HepG2 (cell line): ENCODE measurements around the gene STK11. TPM values are rescaled to one million over a fixed set of nuclear protein-coding genes. Genes with fewer than 3 reads are reported as not detected.

ENCODE experiments used
- DR1 ChIP-seq: sonication (generic); formaldehyde crosslinking; IDR thresholded peaks from 2 replicates; pipeline ENCODE4 v1.8.0; 2021; ENCODE audit warnings: mild to moderate bottlenecking, missing genetic modification reagents, inconsistent platforms
- ERF ChIP-seq: IDR thresholded peaks from 2 replicates; pipeline ENCODE4 v1.6.1; 2018; ENCODE audit warnings: missing biosample characterization, missing genetic modification reagents
- GFI1 ChIP-seq: sonication (generic); formaldehyde crosslinking; IDR thresholded peaks from 2 replicates; pipeline ENCODE4 v1.5.0; 2020; ENCODE audit warnings: missing genetic modification reagents, mild to moderate bottlenecking, borderline replicate concordance
- JUND ChIP-seq: sonication (generic); formaldehyde crosslinking; IDR thresholded peaks from 2 replicates; pipeline ENCODE4 v1.8.0; 2022; ENCODE audit warnings: mild to moderate bottlenecking, missing genetic modification reagents
- MXI1 ChIP-seq: IDR thresholded peaks from 3 replicates; pipeline ENCODE4 v1.6.1; 2012; ENCODE audit warnings: low read depth, low read length, inconsistent platforms, borderline replicate concordance
- NONO ChIP-seq, 2 experiments: fragments of 450-650 bp in 1 of 2; sonication (generic) in 1 of 2; formaldehyde crosslinking in 1 of 2; IDR thresholded peaks in 1 of 2; conservative IDR thresholded peaks in 1 of 2; 2 replicates each; pipeline versions ENCODE4 v1.6.1 to v1.8.0; 2017 to 2022; ENCODE audit warnings: mild to moderate bottlenecking in 1 of 2, missing genetic modification reagents in 1 of 2, moderate library complexity in 1 of 2
- POLR2AphosphoS5 ChIP-seq: IDR thresholded peaks from 2 replicates; pipeline ENCODE4 v1.6.1; 2012; ENCODE audit warnings: low read depth, low read length
- PRMT3 ChIP-seq: sonication (generic); formaldehyde crosslinking; IDR thresholded peaks from 2 replicates; pipeline ENCODE4 v1.8.1; 2022; ENCODE audit warnings: low read depth, mild to moderate bottlenecking, moderate library complexity, missing genetic modification reagents, borderline replicate concordance
- RFXAP ChIP-seq: sonication (generic); formaldehyde crosslinking; IDR thresholded peaks from 2 replicates; pipeline ENCODE4 v1.4.0; 2020; ENCODE audit warnings: missing genetic modification reagents, borderline replicate concordance
- RXRB ChIP-seq: IDR thresholded peaks from 2 replicates; pipeline ENCODE4 v1.6.1; 2016; ENCODE audit warnings: borderline replicate concordance, missing genetic modification reagents, missing compliant biosample characterization
- SIX1 ChIP-seq: sonication (generic); formaldehyde crosslinking; IDR thresholded peaks from 2 replicates; pipeline ENCODE4 v1.4.0; 2020; ENCODE audit warnings: missing genetic modification reagents, borderline replicate concordance
- ZNF121 ChIP-seq: sonication (generic); formaldehyde crosslinking; IDR thresholded peaks from 2 replicates; pipeline ENCODE4 v1.5.0; 2020; ENCODE audit warnings: mild to moderate bottlenecking, missing genetic modification reagents
- ZNF430 ChIP-seq: sonication (generic); formaldehyde crosslinking; IDR thresholded peaks from 2 replicates; pipeline ENCODE4 v1.9.0; 2021; ENCODE audit warnings: mild to moderate bottlenecking, missing genetic modification reagents
- ZNF616 ChIP-seq: sonication (generic); formaldehyde crosslinking; IDR thresholded peaks from 2 replicates; pipeline ENCODE4 v1.5.0; 2020; ENCODE audit warnings: low read depth, mild to moderate bottlenecking, missing genetic modification reagents
- ZNF7 ChIP-seq: IDR thresholded peaks from 2 replicates; pipeline ENCODE4 v1.6.1; 2016; ENCODE audit warnings: missing biosample characterization, missing genetic modification reagents
- ZSCAN20 ChIP-seq: sonication (generic); formaldehyde crosslinking; IDR thresholded peaks from 2 replicates; pipeline ENCODE4 v1.4.0; 2020; ENCODE audit warnings: missing genetic modification reagents, mild to moderate bottlenecking, borderline replicate concordance
- polyA plus RNA-seq, 8 experiments: library from polyadenylated mRNA; depleted of rRNA in 3 of 8; stranded (reverse) in 7 of 8; unstranded in 1 of 8; fragments of >200 nt; fragmentation: Illumina TruSeq in 4 of 8; extraction: Trizol in 4 of 8; gene quantifications; 2 replicates each; pipeline versions ENCODE4 v1.2.1 to v1.2.3, GENCODE V29; 2011 to 2016; ENCODE audit warnings: low read depth in 4 of 8, missing spikeins in 1 of 8, mixed read lengths in 1 of 8; ENCODE audit not compliant: insufficient read depth in 1 of 8
- total RNA-seq, 5 experiments: library from RNA; depleted of rRNA; stranded (reverse); fragments of >200 nt; fragmentation: Illumina TruSeq; extraction: Trizol; gene quantifications; 2 replicates each; pipeline ENCODE4 v1.2.3, GENCODE V29; 2016; ENCODE audit warnings: low read depth in 1 of 5
- TF ChIP-seq, protein P1 (sequence below): fragments of 450-650 bp; IDR thresholded peaks from 2 replicates; pipeline ENCODE4 v1.6.1; 2016
- TF ChIP-seq, protein P2 (sequence below): sonication (generic); formaldehyde crosslinking; IDR thresholded peaks from 2 replicates; pipeline ENCODE4 v1.5.0; 2020; ENCODE audit warnings: missing genetic modification reagents
- TF ChIP-seq, protein P3 (sequence below): sonication (generic); formaldehyde crosslinking; IDR thresholded peaks from 2 replicates; pipeline ENCODE4 v1.4.0; 2020; ENCODE audit warnings: missing genetic modification reagents, mild to moderate bottlenecking, borderline replicate concordance
- TF ChIP-seq, protein P4 (sequence below): IDR thresholded peaks from 2 replicates; pipeline ENCODE4 v1.6.1; 2016; ENCODE audit warnings: low read depth, control low read depth
- TF ChIP-seq, protein P5 (sequence below): IDR thresholded peaks from 2 replicates; pipeline ENCODE4 v1.6.1; 2012; ENCODE audit warnings: low read depth, low read length, improper control_type of control experiment
- TF ChIP-seq, protein P6 (sequence below): IDR thresholded peaks from 2 replicates; pipeline ENCODE4 v1.6.1; 2012; ENCODE audit warnings: inconsistent platforms

The STK11 gene
- total and polyA plus RNA-seq, 2 of the 13 experiments (the other 11 are each of a cell fraction or from before 2014, with no cell fraction given) = 27.5 to 43.6 TPM

DNA sequence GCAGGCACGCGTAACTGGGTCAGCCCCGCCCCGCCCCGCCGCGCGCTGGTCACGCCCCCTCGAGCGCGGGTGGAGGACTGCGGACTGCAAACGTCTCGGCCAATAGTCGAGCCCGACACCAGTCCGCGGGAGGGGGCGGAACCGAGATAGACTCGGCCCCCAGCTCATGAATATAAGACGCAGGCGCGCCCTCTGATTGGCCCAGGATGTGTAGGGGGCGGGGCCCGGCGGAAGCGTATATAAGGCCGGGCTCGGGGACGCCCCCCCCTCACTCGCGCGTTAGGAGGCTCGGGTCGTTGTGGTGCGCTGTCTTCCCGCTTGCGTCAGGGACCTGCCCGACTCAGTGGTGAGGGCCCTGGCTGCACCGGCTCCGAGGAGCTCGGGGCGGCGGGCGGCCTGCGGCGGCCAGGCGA is 63.5 kb downstream of the STK11 start, which contains the start of gene CIRBP (continued):
- TF ChIP-seq MXI1 (peak; percentile 83; the same call in 2 of the 3 replicates), RFXAP (CRISPR knock-in tag) (peak; percentile 25; the same call in 1 of the 2 replicates), SIX1 (no peak), ZNF430 (0 out of 2 replicates have a peak, but pooled peaks have one; percentile 13), ERF (peak; percentile 17; the same call in 1 of the 2 replicates), ZNF121 (CRISPR knock-in tag) (no peak), NONO (IDR thresholded peaks at IDR 0.05) (no peak), NONO (CRISPR knock-in tag; conservative IDR thresholded peaks at IDR 0.05) (peak; percentile 48), RXRB (CRISPR knock-in tag) (peak; percentile 20; the same call in 1 of the 2 replicates), ZNF7 (CRISPR knock-in tag) (no peak), ZNF616 (CRISPR knock-in tag) (0 out of 2 replicates have a peak, but pooled peaks have one; percentile 7), DR1 (CRISPR knock-in tag) (peak; percentile 96), POLR2AphosphoS5 (peak; percentile 98), ZSCAN20 (CRISPR knock-in tag) (0 out of 2 replicates have a peak, but pooled peaks have one; percentile 49), PRMT3 (CRISPR knock-in tag) (no peak), GFI1 (CRISPR knock-in tag) (peak; percentile 10; the same call in 1 of the 2 replicates), JUND (CRISPR knock-in tag) (no peak)
- TF ChIP-seq, protein P1, sequence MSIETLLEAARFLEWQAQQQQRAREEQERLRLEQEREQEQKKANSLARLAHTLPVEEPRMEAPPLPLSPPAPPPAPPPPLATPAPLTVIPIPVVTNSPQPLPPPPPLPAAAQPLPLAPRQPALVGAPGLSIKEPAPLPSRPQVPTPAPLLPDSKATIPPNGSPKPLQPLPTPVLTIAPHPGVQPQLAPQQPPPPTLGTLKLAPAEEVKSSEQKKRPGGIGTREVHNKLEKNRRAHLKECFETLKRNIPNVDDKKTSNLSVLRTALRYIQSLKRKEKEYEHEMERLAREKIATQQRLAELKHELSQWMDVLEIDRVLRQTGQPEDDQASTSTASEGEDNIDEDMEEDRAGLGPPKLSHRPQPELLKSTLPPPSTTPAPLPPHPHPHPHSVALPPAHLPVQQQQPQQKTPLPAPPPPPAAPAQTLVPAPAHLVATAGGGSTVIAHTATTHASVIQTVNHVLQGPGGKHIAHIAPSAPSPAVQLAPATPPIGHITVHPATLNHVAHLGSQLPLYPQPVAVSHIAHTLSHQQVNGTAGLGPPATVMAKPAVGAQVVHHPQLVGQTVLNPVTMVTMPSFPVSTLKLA = peak; percentile 48; the same call in 1 of the 2 replicates
- TF ChIP-seq, protein P2, sequence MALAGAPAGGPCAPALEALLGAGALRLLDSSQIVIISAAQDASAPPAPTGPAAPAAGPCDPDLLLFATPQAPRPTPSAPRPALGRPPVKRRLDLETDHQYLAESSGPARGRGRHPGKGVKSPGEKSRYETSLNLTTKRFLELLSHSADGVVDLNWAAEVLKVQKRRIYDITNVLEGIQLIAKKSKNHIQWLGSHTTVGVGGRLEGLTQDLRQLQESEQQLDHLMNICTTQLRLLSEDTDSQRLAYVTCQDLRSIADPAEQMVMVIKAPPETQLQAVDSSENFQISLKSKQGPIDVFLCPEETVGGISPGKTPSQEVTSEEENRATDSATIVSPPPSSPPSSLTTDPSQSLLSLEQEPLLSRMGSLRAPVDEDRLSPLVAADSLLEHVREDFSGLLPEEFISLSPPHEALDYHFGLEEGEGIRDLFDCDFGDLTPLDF (CRISPR knock-in tag) = peak; percentile 32; the same call in 1 of the 2 replicates
- TF ChIP-seq, protein P3, sequence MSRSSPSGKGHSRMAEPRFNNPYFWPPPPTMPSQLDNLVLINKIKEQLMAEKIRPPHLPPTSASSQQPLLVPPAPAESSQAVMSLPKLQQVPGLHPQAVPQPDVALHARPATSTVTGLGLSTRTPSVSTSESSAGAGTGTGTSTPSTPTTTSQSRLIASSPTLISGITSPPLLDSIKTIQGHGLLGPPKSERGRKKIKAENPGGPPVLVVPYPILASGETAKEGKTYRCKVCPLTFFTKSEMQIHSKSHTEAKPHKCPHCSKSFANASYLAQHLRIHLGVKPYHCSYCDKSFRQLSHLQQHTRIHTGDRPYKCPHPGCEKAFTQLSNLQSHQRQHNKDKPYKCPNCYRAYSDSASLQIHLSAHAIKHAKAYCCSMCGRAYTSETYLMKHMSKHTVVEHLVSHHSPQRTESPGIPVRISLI (CRISPR knock-in tag) = 0 out of 2 replicates have a peak, but pooled peaks have one; percentile 23
- TF ChIP-seq, protein P4, sequence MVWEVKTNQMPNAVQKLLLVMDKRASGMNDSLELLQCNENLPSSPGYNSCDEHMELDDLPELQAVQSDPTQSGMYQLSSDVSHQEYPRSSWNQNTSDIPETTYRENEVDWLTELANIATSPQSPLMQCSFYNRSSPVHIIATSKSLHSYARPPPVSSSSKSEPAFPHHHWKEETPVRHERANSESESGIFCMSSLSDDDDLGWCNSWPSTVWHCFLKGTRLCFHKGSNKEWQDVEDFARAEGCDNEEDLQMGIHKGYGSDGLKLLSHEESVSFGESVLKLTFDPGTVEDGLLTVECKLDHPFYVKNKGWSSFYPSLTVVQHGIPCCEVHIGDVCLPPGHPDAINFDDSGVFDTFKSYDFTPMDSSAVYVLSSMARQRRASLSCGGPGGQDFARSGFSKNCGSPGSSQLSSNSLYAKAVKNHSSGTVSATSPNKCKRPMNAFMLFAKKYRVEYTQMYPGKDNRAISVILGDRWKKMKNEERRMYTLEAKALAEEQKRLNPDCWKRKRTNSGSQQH (CRISPR knock-in tag) = no peak; the same call in 1 of the 2 replicates
- TF ChIP-seq, protein P5, sequence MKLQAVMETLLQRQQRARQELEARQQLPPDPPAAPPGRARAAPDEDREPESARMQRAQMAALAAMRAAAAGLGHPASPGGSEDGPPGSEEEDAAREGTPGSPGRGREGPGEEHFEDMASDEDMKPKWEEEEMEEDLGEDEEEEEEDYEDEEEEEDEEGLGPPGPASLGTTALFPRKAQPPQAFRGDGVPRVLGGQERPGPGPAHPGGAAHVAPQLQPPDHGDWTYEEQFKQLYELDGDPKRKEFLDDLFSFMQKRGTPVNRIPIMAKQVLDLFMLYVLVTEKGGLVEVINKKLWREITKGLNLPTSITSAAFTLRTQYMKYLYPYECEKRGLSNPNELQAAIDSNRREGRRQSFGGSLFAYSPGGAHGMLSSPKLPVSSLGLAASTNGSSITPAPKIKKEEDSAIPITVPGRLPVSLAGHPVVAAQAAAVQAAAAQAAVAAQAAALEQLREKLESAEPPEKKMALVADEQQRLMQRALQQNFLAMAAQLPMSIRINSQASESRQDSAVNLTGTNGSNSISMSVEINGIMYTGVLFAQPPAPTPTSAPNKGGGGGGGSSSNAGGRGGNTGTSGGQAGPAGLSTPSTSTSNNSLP = peak; percentile 24; the same call in 1 of the 2 replicates
- TF ChIP-seq, protein P6, sequence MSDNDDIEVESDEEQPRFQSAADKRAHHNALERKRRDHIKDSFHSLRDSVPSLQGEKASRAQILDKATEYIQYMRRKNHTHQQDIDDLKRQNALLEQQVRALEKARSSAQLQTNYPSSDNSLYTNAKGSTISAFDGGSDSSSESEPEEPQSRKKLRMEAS = 0 out of 2 replicates have a peak, but pooled peaks have one; percentile 25
